ENCODE measurements around the gene DAB1. TPM values are rescaled to one million over a fixed set of nuclear protein-coding genes. Genes with fewer than 3 reads are reported as not detected.

The DAB1 gene
- not detected in 2 replicates for total RNA-seq

DNA sequence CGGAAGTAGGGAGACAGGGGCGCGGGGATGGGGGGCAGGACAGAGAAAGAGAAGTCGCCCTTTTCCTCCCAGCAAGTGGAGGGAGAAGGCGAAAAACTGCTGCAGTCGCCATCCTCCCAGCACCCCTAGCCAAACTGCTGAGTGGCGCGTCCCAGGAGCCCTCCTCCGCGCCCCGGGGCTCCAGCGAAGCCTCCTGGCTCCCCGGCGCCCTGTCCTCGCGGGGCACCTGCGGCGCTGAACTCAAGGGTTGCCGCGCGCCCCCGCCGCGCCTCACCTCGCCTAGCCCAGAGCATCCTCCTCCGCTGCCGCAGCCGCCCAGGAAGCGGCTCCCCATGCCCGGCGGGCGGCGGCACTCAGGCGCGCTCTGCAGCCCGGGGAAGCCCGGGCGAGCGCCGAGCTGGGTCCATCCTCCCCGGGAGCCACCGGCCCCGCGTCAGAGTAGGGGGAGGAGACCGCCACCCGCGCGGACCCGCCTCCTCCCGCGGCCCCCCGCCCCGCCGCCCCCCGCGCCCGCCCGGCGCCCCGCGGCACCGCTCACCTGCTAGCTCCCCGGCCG lies at the start of gene DAB1:
Gene DAB1 (minus strand): TSS at position 405 of the 556 bp plus-strand sequence. CDS start 133,030 bp downstream, outside the sequence.

DNA sequence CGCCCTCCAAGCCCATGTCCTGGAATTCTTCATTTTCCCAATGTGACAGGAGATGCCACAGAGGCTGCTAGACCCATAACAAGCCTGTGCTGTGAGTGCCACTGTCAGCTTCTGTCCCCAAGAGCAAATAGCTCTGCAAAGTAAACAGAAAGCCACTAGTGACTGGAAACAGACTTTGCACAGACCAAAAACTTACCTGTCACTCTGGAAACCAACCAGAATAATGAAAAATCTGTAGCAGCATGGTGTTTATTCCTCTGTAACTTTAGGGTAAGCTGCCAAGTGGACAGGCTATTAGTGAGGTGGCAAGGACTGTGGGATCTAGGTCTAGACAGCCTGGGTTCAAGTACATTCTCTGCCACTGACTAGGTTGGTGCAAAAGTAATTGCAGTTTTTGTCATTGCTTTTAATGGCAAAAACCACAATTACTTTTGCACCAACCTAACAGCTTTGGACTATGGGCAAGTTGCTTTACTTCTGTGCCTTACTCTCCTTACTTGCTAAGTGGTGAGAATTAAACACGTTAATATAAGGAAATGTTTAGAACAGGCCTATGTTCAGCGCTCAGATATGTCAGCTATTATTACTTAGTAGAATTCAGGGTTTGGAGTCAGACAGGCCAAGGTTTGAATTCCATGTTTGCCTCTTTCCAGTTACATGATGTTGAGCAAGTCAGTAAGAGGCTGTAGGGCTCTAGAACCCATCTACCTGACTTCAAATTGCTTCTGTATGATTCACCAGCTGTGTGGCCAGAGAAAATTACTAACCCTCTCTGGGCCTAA lies 457.8 kb downstream of the DAB1 start, which contains the start of gene C8B:
Gene C8B (minus strand): TSS at position 100 of the 782 bp plus-strand sequence. CDS start 67 bp downstream, at position 33.

